HT1080 (cell line): ENCODE results near the gene GON7. TPM values are rescaled to one million over a fixed set of nuclear protein-coding genes. Genes with fewer than 3 reads are reported as not detected.
"Not testable (repeated sequence)": the region's sequence is repeated elsewhere in the genome, so short reads cannot be mapped to it uniquely, and the experiment has no call there.

Experiments
- DNase-seq: peaks from one replicate; pipeline ENCODE4 v3.0.0-alpha.2; 2015; ENCODE audit warnings: low read depth
- total RNA-seq: library from RNA; depleted of rRNA; stranded (reverse); fragments of >200 nt; shearing (Covaris generic); gene quantifications from 2 replicates; pipeline ENCODE4 v1.2.3, GENCODE V29; 2014; rRNA removed

The GON7 gene
- total RNA-seq, 1 experiment from 2014 or later: 55.6 TPM

GRCh38 chr14:93159625-93160352 lies 47.1 kb downstream of the GON7 start:
- not testable (repeated sequence) for DNase-seq

GRCh38 chr14:93158349-93158748 lies 48.5 kb downstream of the GON7 start:
- DNase-seq: not testable (repeated sequence)

GRCh38 chr14:93156693-93157369 lies 50.0 kb downstream of the GON7 start:
- no peak for DNase-seq

GRCh38 chr14:93155667-93156066 lies 51.2 kb downstream of the GON7 start:
- DNase-seq: no peak

- DNase-seq: no peak
Measured at GRCh38 chr14:93153121-93153520, 53.7 kb downstream of the GON7 start.

Other genes with a start within 250 kb of the GON7 start
- gene ITPK1, start 91.1 kb downstream of the GON7 start, total RNA-seq: 37.5 and 57.0 TPM in 2 replicates
- 22.9 and 23.0 TPM in 2 replicates for gene MOAP1, start 22.2 kb downstream of the GON7 start, total RNA-seq
- 18.5 and 27.8 TPM in 2 replicates for gene LYSET, start 21.7 kb downstream of the GON7 start, total RNA-seq
- 103 and 116 TPM in 2 replicates for gene UBR7, start 191 bp upstream of the GON7 start, total RNA-seq
- gene BTBD7, start 126.0 kb upstream of the GON7 start, total RNA-seq: 13.7 and 16.8 TPM in 2 replicates
- gene COX8C, start 140.1 kb upstream of the GON7 start, total RNA-seq: not detected in 2 replicates
- gene UNC79, start 223.9 kb upstream of the GON7 start, total RNA-seq: not detected in 2 replicates